Transverse colon (tissue), 4 donors: ENCODE data around the gene PGP. TPM values are rescaled to one million over a fixed set of nuclear protein-coding genes. Genes with fewer than 3 reads are reported as not detected.

ENCODE experiments used
- DNase-seq: peaks from one replicate; pipeline ENCODE4 v3.0.0-alpha.2; 2019
- H3K27ac ChIP-seq, 4 donors: fragments of 200-600 bp; sonication (generic); 2 replicates each; pipeline ENCODE4 v1.5.1; 2016 to 2018; ENCODE audit warnings: inconsistent platforms in 4 of 4
- H3K27me3 ChIP-seq: fragments of 200-600 bp; sonication (generic); 2 replicates; pipeline ENCODE4 v1.5.1; 2017; ENCODE audit warnings: inconsistent platforms
- H3K36me3 ChIP-seq, 4 donors: fragments of 200-600 bp; sonication (generic); 2 replicates each; pipeline ENCODE4 v1.5.1; 2017 to 2019; ENCODE audit warnings: inconsistent platforms in 4 of 4
- H3K4me1 ChIP-seq, 4 donors: fragments of 200-600 bp; sonication (generic); 2 replicates each; pipeline ENCODE4 v1.5.1; 2017 to 2020; ENCODE audit warnings: inconsistent platforms in 4 of 4
- H3K4me3 ChIP-seq, 4 donors: fragments of 200-600 bp; sonication (generic); 1 replicate in 1 of 4; 2 replicates in 3 of 4; pipeline versions ENCODE4 v1.5.1 to v1.6.1; 2017 to 2019; ENCODE audit warnings: inconsistent platforms in 4 of 4
- H3K9me3 ChIP-seq, 2 donors: fragments of 200-600 bp; sonication (generic); 2 replicates each; pipeline ENCODE4 v1.5.1; 2017 to 2019; ENCODE audit warnings: inconsistent platforms in 2 of 2
- EP300 ChIP-seq: sonication (generic); formaldehyde crosslinking; IDR thresholded peaks from one replicate; pipeline ENCODE4 v1.6.1; 2017; ENCODE audit warnings: antibody characterized with exemption, low read depth
- POLR2A ChIP-seq: fragments of 450-650 bp; IDR thresholded peaks from one replicate; pipeline ENCODE4 v1.6.1; 2016; ENCODE audit warnings: antibody characterized with exemption, mild to moderate bottlenecking, moderate library complexity
- POLR2AphosphoS5 ChIP-seq, 3 donors: sonication (generic); formaldehyde crosslinking; IDR thresholded peaks; one replicate each; pipeline ENCODE4 v1.6.1; 2016; ENCODE audit warnings: antibody characterized with exemption in 3 of 3
- WGBS, 2 donors: methylation state at CpG; one replicate each; pipeline ENCODE4 v1.1.5; 2018; ENCODE audit warnings: low coverage in 1 of 2; 5-methylcytosine and 5-hydroxymethylcytosine counted together
- in situ Hi-C, 4 donors: fragments of 200-750 bp; cut with MboI; loops; one replicate each; pipeline versions ENCODE4 v1.15.0 to v1.15.1; 2017; ENCODE audit warnings: low sequenced_read_pairs in 3 of 4, low pct_ligation_motif_present in 1 of 4, low pct_unique_long_range_greater_than_20kb in 1 of 4
- intact Hi-C: fragments of 100-400 bp; cut with DNase I; formaldehyde crosslinking; loops from one replicate; pipeline ENCODE4 v1.15.1; 2023; ENCODE audit warnings: low total_unique reads
- total RNA-seq, 4 donors: library from RNA; depleted of rRNA; stranded (reverse); fragments of >200 nt; gene quantifications; one replicate each; pipeline ENCODE4 v1.1.0, GENCODE V29; 2016
- TF ChIP-seq, protein P1 (sequence below), 5 experiments: fragments of 200-600 bp in 3 of 5; fragments of 450-650 bp in 2 of 5; sonication (generic) in 3 of 5; IDR thresholded peaks; 1 replicate in 2 of 5; 2 replicates in 3 of 5; pipeline ENCODE4 v1.5.1; 2016 to 2017; ENCODE audit warnings: antibody characterized with exemption in 5 of 5, inconsistent platforms in 3 of 5, mild to moderate bottlenecking in 2 of 5, moderate library complexity in 1 of 5

PGP gene
- total RNA-seq, 4 donors from 2014 or later, result 18.0 to 49.0 (median 29.5) TPM

DNA sequence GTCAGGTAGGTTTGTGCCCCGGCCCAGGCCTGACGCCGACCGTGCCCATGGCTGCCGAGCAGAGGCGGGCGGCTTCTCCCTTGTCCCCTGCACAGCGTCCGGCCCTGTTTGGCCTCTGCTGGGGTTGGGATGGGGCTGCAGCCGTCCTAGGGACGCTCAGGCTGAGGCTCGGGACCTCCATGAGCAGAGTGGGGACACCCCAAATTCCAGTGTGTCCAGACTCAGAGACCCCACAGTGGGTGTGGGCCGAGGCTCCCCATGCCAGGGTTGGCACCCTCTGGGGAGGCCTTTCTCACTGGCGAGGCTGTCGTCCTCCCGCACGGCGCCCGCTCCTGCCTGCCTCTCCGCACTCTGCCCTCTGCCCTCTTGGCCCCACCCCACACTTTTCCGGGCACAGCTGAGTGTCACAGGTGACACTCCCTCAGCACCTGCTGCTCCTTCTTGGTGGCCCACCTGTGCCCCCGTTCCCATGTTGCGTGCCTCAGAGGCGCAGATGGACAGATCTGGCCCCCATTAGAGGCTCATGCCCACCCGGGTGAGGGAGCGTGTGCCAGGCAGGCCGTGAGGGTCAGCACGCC is 43.0 kb downstream of the PGP start:
- in situ Hi-C loops, result loop anchor here in 1 of 4 donors (25.0 kb wide), 1 partner anchor 316 kb away; the partner anchor contains the start of gene TBC1D24
- H3K36me3 ChIP-seq, result peaks cover 0 to 26% (median 11%) of the 10 kb centered on the region in 4 donors

DNA sequence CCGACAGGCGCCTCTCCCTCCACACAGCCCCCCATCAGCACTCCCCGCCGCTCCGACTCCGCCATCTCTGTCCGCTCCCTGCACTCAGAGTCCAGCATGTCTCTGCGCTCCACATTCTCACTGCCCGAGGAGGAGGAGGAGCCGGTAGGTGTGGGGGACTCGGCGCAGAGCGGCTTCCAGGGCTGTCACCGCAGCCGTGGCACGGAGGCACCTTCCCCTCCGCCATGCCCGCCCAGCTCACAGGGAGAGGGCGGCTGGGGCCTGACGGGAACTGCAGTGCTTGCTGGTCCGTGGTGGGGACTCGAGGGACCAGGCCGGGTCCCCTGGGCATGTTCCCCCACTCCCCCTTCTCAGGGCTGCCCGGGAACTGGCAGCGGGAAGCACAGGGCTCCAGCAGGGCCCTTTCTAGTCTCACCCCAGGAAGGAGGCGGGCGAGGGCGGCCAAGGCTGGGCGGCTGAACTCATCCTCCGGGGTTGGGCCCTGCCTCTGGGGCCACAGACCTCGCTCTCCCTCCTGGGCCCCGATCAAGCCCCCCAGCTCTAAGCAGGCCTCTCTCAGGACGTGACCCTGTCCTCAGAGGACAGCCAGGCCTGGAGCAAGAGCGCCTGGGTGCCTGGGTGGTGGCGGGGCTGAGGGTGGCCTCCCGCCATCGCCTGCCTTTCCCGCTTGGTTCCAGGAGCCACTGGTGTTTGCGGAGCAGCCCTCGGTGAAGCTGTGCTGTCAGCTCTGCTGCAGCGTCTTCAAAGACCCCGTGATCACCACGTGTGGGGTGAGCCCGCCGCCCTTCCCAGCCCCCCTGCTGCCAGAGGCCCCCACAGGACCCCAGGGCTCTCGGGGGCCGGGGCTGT is 43.8 kb downstream of the PGP start:
- H3K27me3 ChIP-seq, result no peaks in the 10 kb centered on the region
- TF ChIP-seq, protein P1, sequence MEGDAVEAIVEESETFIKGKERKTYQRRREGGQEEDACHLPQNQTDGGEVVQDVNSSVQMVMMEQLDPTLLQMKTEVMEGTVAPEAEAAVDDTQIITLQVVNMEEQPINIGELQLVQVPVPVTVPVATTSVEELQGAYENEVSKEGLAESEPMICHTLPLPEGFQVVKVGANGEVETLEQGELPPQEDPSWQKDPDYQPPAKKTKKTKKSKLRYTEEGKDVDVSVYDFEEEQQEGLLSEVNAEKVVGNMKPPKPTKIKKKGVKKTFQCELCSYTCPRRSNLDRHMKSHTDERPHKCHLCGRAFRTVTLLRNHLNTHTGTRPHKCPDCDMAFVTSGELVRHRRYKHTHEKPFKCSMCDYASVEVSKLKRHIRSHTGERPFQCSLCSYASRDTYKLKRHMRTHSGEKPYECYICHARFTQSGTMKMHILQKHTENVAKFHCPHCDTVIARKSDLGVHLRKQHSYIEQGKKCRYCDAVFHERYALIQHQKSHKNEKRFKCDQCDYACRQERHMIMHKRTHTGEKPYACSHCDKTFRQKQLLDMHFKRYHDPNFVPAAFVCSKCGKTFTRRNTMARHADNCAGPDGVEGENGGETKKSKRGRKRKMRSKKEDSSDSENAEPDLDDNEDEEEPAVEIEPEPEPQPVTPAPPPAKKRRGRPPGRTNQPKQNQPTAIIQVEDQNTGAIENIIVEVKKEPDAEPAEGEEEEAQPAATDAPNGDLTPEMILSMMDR (IDR thresholded peaks at IDR 0.05), result no peak
- TF ChIP-seq EP300, result no peak
- no peak for TF ChIP-seq POLR2AphosphoS5 (IDR thresholded peaks at IDR 0.05)
- TF ChIP-seq POLR2A, result no peak
- DNase-seq, result no peak
- H3K4me3 ChIP-seq, result peak overlapping the region in 1 of 4 donors; percentile 2
- H3K4me1 ChIP-seq, result no peaks in the 10 kb centered on the region
- intact Hi-C loops, result no loop called here
- WGBS, 2 donors, result 92% methylated on average over 33 of the region's 47 CpGs; no CpG with 5 or more reads in 1 of the 2 donors
- peak overlapping the region in 1 of 4 donors; percentile 9 for H3K27ac ChIP-seq
- H3K9me3 ChIP-seq, result no peaks in the 10 kb centered on the region
- in situ Hi-C loops, result loop anchor here in 1 of 4 donors (25.0 kb wide), 1 partner anchor 316 kb away; the partner anchor contains the start of gene TBC1D24
- H3K36me3 ChIP-seq, result peaks cover 0 to 21% (median 8%) of the 10 kb centered on the region in 4 donors

More for the DNA sequence above, 43.0 kb downstream of the PGP start:
- Histone ChIP-seq H3K27ac (no peak overlapping the region), H3K9me3 (no peaks in the 10 kb centered on the region), H3K27me3 (no peaks in the 10 kb centered on the region), H3K4me3 (no peak overlapping the region), H3K4me1 (no peaks in the 10 kb centered on the region)
- no peak for DNase-seq
- intact Hi-C loops, result no loop called here
- WGBS, 2 donors, result 94 to 100% methylated on average over 1 to 17 of the region's 28 CpGs
- TF ChIP-seq, protein P1 (IDR thresholded peaks at IDR 0.05), result no peak
- no peak for TF ChIP-seq POLR2AphosphoS5 (IDR thresholded peaks at IDR 0.05)
- no peak for TF ChIP-seq POLR2A
- no peak for TF ChIP-seq EP300

DNA sequence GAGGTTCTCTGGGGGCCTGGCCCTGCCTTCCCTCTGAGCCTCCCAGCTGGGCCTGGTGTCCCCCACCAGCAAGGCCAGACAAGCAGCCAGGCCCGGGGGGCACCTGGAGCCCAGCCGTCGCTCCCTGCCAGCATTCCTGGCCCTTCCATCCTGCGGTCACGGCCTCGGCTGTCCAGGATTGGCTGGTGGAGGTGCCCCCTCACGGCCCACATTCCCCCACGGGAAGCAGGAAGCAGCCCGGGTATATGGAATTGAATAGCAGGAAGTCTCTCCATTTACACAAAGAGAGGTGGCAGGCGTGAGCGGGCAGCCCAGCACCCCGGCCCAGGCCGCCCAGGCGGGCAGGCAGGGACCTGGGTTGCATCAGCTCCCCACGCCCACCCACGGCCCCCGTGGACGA is 44.6 kb downstream of the PGP start:
- Histone ChIP-seq H3K9me3 (no peaks in the 10 kb centered on the region), H3K27ac (peak overlapping the region in 2 of 4 donors; percentile 9 to 25), H3K4me1 (no peaks in the 10 kb centered on the region), H3K4me3 (no peak overlapping the region), H3K36me3 (peaks cover 0 to 15% (median 5%) of the 10 kb centered on the region in 4 donors), H3K27me3 (no peaks in the 10 kb centered on the region)
- no peak for DNase-seq
- in situ Hi-C loops (loop anchor here in 1 of 4 donors (25.0 kb wide), 1 partner anchor 317 kb away; the partner anchor contains the start of gene TBC1D24), intact Hi-C loops (no loop called here)
- peak in 1 of 3 donors; percentile 26 for TF ChIP-seq POLR2AphosphoS5 (IDR thresholded peaks at IDR 0.05)
- TF ChIP-seq, protein P1 (IDR thresholded peaks at IDR 0.05), result no peak
- 89% methylated on average over 16 of the region's 18 CpGs; no CpG with 5 or more reads in 1 of the 2 donors for WGBS, 2 donors

DNA sequence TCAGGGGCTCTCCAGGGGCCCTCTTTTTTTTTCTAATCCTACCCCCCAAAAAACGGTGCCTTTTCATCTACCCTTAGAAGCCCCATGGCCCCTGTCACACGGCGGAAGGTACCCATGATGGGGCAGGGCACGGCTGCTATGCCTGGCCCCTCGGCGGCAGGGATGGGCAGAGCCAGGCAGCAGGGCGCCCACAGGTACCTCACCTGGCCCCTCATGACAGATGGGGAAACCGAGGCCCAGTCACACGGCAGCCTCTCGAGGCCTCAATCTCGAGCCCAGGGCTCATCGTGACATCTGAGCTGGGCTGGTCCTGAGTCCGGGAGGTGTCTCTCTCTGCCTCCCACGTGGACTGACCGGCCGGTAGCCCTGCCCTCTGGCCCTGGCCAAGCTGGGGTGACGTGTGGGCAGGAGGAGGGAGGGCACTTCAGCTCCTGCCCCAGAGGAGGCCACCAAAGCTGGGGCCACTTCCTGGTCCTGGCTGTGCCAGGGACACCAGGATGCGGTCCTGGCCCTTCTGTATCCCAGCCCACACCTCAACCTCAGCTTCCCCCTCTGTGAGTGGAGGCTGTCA is 47.5 kb downstream of the PGP start:
- Histone ChIP-seq H3K27me3 (no peaks in the 10 kb centered on the region), H3K4me3 (no peak overlapping the region), H3K27ac (no peak overlapping the region), H3K4me1 (peaks cover 3 to 18% (median 15%) of the 10 kb centered on the region in 4 donors), H3K9me3 (no peaks in the 10 kb centered on the region), H3K36me3 (no peaks in the 10 kb centered on the region)
- in situ Hi-C loops, result loop anchor here in 1 of 4 donors (25.0 kb wide), 1 partner anchor 320 kb away; the partner anchor contains the start of gene TBC1D24
- WGBS, 2 donors, result 76 to 93% methylated on average over 2 to 15 of the region's 18 CpGs
- intact Hi-C loops, result no loop called here
- no peak for DNase-seq
- TF ChIP-seq POLR2A (no peak), EP300 (no peak), POLR2AphosphoS5 (IDR thresholded peaks at IDR 0.05) (no peak)
- TF ChIP-seq, protein P1 (IDR thresholded peaks at IDR 0.05), result no peak
